GM21423 (cell line): ENCODE results near the gene ANKMY1.

Source experiments
- ATAC-seq: cut with Tn5 transposase; IDR thresholded peaks from one replicate; pipeline ENCODE4 v1.9.1; 2021; ENCODE audit warnings: mild to moderate bottlenecking, moderate library complexity; ENCODE audit not compliant: unreplicated experiment

ANKMY1 gene

DNA sequence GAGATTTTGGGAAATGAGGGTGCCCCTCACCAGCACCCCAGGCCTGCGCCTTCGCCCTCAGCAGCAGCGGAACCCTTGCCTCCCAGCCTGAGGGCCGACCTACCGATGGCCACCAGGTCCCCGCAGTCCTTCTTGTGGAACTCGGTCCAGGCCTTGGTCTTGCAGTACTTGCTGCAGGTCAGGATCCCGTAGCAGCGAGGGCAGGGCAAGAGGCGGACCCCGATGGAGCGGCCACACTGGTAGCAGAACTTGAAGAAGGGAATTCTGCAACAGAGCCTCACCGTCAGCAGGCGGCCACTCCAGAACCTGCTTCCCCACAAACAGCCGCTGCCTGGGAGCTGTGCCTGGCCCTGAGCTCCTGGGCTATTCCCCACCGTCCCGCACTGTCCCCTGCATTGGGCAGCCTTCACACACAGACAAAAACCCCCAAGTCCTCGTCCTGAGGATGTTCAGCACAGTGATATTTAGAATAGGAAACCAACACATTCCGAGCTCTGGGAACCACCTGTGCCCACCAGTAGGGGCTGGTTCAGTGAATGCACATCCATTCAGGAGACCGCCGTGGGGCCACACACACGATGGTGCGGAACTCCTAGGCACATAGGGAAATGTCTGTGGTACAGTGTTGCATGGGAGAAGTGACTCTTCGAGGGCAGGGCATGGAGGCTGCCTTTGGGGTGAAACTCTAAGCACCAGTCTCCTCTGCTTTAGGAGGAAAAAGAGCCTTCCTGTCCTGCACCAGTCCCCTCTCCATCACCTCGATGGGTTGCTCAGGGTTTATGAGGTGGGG, 76.8 kb downstream of the ANKMY1 start:
- no peak for ATAC-seq

- no peak for ATAC-seq
Measured at GRCh38 chr2:240479111-240479501, 78.7 kb downstream of the ANKMY1 start.

DNA sequence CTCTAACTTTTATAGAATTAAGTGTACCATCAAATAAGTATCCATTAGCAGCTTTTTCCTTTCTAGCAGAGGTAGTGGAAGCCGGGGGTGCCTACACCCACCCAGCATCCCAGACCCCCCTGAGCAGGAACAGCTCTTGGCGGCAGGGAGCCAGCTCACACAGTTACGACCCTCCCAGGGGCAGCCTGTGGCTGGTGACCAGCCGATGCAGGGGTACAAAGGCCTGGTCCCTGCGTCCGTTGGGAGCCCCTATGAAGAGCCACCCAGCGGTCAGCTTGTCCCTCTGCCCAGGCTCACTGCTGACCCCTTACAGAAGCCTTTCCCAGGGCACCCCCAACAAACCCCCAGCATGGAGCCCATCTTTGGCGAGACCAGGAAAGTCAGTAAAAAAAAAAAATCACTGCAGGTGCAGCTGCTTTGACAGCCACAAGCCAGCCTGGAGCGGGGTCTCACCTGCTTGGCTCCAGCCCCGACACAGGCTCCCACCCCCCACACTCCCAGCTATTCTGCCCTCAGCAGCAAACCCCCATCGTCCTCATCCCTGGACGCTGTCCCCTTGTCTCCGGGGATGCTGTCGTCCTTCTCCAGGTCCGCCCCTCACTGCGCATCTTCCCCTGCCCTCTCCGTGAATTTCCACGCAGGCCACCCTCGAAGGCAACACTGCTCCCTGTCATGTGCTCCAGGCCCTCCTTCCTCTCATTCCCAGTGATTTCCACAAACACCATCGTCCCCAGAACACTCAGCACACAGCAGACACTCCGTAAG, 79.3 kb downstream of the ANKMY1 start:
- ATAC-seq: no peak

GRCh38 chr2:240477916-240478315, 79.9 kb downstream of the ANKMY1 start:
- no peak for ATAC-seq

GRCh38 chr2:240473211-240473610, 84.6 kb downstream of the ANKMY1 start:
- no peak for ATAC-seq

DNA sequence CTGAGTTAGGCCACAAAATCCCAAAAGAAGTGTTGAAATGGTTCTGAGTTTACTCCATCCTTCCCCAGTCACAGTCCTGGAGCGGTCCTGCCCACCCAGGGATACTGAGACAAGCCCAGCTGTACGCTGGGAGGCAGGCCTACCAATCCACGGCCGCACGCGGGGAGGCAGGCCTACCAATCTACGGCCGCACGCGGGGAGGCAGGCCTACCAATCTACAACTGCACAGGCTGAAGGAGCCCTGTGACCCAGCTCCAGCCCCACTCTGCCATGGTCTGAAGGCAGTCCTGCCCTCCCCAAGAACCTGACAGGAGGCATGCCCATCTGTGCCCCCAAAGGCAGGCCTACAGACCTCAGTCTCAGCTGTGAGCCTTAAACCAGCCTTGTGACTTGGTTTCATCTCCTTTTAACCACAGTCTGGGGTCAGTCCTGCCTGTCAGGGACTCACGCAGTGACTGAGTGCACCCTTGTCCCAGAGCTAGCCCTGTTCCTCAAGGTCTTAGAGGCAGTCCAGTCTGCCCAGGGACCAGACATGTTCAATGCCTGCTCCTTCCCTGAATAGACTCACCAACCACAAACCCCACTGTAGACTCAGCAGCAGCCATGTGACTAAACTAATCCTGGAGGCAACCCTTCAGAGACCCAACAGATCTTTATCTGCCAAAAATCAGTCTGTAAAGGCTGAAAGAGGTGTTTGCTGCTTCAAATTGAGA, 85.6 kb downstream of the ANKMY1 start:
- no peak for ATAC-seq

GRCh38 chr2:240469740-240470139, 88.0 kb downstream of the ANKMY1 start:
- ATAC-seq: no peak

GRCh38 chr2:240469239-240469636, 88.5 kb downstream of the ANKMY1 start:
- no peak for ATAC-seq

- ATAC-seq: no peak
Measured at GRCh38 chr2:240468303-240469238, 89.2 kb downstream of the ANKMY1 start.

DNA sequence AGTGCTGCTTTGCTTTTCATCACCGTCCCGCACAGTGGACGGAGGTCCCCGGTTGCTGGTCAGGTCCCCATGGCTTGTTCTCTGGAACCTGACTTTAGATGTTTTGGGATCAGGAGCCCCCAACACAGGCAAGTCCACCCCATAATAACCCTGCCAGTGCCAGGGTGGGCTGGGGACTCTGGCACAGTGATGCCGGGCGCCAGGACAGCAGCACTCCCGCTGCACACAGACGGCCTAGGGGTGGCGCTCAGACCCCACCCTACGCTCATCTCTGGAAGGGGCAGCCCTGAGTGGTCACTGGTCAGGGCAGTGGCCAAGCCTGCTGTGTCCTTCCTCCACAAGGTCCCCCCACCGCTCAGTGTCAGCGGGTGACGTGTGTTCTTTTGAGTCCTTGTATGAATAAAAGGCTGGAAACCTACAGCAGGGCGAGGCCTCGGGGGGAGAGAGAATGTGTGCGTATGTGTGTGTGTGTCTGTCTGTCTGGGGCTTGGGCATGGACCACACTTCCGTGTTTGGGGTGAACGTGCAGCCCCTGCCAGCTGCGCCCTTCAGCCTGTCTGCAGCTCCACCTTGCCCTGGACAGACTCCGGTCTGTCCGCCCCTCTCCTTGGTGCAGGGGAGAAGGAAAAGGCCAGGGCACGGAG, 90.0 kb downstream of the ANKMY1 start:
- no peak for ATAC-seq

DNA sequence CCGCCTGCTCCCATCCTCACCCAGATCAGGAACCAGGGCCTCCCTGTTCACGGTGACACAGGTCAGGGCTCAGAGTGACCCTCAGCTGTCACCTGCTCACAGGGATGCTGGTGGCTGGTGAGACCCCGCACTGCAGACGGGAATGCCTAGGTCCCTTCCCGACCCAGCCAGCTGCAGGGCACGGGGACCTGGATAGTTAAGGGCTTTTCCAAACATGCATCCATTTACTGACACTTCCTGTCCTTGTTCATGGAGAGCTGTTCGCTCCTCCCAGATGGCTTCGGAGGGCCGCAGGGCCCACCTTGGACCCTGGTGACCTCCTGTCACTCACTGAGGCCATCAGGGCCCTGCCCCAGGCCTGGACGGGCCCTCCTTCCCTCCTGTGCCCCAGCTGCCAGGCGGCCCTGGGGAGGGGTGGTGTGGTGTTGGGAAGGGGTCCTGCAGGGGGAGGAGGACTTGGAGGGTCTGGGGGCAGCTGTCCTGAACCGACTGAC, 90.6 kb downstream of the ANKMY1 start:
- no peak for ATAC-seq

DNA sequence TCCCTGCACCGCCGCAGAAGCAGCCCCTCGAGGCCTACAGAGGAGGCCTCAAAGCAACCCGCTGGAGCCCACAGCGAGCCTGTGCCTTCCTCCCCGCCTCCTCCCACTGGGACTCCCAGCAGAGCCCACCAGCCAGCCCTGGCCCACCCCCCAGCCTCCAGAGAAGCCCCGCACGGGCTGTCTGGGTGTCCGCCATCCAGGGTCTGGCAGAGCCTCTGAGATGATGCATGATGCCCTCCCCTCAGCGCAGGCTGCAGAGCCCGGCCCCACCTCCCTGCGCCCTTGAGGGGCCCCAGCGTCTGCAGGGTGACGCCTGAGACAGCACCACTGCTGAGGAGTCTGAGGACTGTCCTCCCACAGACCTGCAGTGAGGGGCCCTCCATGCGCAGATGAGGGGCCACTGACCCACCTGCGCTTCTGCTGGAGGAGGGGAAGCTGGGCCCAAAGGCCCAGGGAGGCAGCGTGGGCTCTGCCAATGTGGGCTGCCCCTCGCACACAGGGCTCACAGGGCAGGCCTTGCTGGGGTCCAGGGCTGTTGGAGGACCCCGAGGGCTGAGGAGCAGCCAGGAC, 91.1 kb downstream of the ANKMY1 start:
- ATAC-seq: no peak

- ATAC-seq: no peak
Measured at GRCh38 chr2:240465765-240466578, 91.8 kb downstream of the ANKMY1 start.

- no peak for ATAC-seq
Measured at GRCh38 chr2:240465268-240465764, 92.5 kb downstream of the ANKMY1 start.

GRCh38 chr2:240464514-240465241, 93.1 kb downstream of the ANKMY1 start:
- no peak for ATAC-seq

DNA sequence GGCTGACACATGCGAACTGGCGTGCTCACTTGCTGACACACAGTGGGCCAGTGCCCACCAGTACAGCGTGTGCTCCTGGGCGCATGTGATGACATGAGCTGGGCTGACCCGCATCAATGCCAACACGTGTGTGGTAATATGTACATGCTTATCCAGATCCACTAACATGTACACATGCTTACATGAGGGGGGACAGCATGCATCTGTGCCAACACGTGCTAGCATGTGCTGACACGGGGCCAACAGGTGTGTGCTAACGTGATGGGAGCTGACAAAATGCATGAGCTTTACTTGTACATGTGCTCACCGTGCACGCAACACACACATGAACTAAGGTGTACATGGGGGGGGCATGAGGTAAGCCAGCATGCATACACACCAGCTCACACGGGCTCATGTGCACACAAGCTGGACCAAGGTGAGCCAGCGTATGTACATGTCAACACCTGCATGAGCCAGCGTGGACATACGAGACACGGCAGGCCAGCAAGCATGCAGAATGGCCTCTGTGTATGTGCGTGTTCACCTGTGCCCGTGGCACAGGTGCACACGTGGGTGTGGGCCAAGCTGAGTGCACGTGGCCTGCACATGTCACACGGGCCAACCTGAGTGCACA, 93.8 kb downstream of the ANKMY1 start:
- ATAC-seq: no peak

GRCh38 chr2:240463274-240463865, 94.4 kb downstream of the ANKMY1 start:
- no peak for ATAC-seq
